Fibroblast of the conjunctiva (primary cell): Measurements from ENCODE around the gene HYI.
"Not testable (repeated sequence)": the region's sequence is repeated elsewhere in the genome, so short reads cannot be mapped to it uniquely, and the experiment has no call there.

Source experiments
- DNase-seq: peaks from one replicate; pipeline ENCODE4 v3.0.0-alpha.2; 2010; ENCODE audit warnings: low read depth

Gene HYI

GRCh38 chr1:43453442-43454269, at the start of gene HYI:
Gene HYI, minus strand, starts transcription at chr1:43453931. Its CDS starts 138 bp downstream, at chr1:43453793.
- peak; percentile 69 for DNase-seq

GRCh38 chr1:43501806-43502205, 48.1 kb upstream of the HYI start:
- not testable (repeated sequence) for DNase-seq

GRCh38 chr1:43499898-43500297, 46.2 kb upstream of the HYI start:
- no peak for DNase-seq

- DNase-seq: no peak
Measured at GRCh38 chr1:43495204-43495603, 41.5 kb upstream of the HYI start.

GRCh38 chr1:43493661-43494450, 40.1 kb upstream of the HYI start:
- DNase-seq: no peak

- no peak for DNase-seq
Measured at GRCh38 chr1:43492826-43493225, 39.1 kb upstream of the HYI start.

- DNase-seq: no peak
Measured at GRCh38 chr1:43491061-43491460, 37.3 kb upstream of the HYI start.

- DNase-seq: no peak
Measured at GRCh38 chr1:43488165-43488564, 34.4 kb upstream of the HYI start.

- no peak for DNase-seq
Measured at GRCh38 chr1:43484367-43484766, 30.6 kb upstream of the HYI start.

GRCh38 chr1:43482215-43482614, 28.5 kb upstream of the HYI start:
- DNase-seq: no peak

GRCh38 chr1:43481491-43481890, 27.8 kb upstream of the HYI start:
- no peak for DNase-seq

GRCh38 chr1:43479414-43479813, 25.7 kb upstream of the HYI start:
- no peak for DNase-seq

GRCh38 chr1:43477716-43478115, 24.0 kb upstream of the HYI start:
- no peak for DNase-seq

- not testable (repeated sequence) for DNase-seq
Measured at GRCh38 chr1:43475611-43476401, 22.1 kb upstream of the HYI start.

GRCh38 chr1:43473463-43473862, 19.7 kb upstream of the HYI start:
- no peak for DNase-seq

- DNase-seq: not testable (repeated sequence)
Measured at GRCh38 chr1:43472463-43473151, 18.9 kb upstream of the HYI start.

- DNase-seq: no peak
Measured at GRCh38 chr1:43472087-43472462, 18.3 kb upstream of the HYI start.

- no peak for DNase-seq
Measured at GRCh38 chr1:43469932-43470331, 16.2 kb upstream of the HYI start.

- no peak for DNase-seq
Measured at GRCh38 chr1:43468414-43468813, 14.7 kb upstream of the HYI start.

- no peak for DNase-seq
Measured at GRCh38 chr1:43466403-43466802, 12.7 kb upstream of the HYI start.

GRCh38 chr1:43465505-43466067, 11.9 kb upstream of the HYI start:
- DNase-seq: no peak
